Urothelium cell line (cell line): Measurements from ENCODE around the gene DIAPH3.
"Not testable (repeated sequence)": the region's sequence is repeated elsewhere in the genome, so short reads cannot be mapped to it uniquely, and the experiment has no call there.

Experiments used
- DNase-seq: peaks from one replicate; pipeline ENCODE4 v3.0.0; 2011; ENCODE audit warnings: low spot score, mixed read lengths
- FAIRE-seq: peaks from 2 replicates; lab custom pipeline; 2011; peaks lifted over from hg19 to GRCh38; lab: Jason Lieb, UNC

The DIAPH3 gene, protein sequence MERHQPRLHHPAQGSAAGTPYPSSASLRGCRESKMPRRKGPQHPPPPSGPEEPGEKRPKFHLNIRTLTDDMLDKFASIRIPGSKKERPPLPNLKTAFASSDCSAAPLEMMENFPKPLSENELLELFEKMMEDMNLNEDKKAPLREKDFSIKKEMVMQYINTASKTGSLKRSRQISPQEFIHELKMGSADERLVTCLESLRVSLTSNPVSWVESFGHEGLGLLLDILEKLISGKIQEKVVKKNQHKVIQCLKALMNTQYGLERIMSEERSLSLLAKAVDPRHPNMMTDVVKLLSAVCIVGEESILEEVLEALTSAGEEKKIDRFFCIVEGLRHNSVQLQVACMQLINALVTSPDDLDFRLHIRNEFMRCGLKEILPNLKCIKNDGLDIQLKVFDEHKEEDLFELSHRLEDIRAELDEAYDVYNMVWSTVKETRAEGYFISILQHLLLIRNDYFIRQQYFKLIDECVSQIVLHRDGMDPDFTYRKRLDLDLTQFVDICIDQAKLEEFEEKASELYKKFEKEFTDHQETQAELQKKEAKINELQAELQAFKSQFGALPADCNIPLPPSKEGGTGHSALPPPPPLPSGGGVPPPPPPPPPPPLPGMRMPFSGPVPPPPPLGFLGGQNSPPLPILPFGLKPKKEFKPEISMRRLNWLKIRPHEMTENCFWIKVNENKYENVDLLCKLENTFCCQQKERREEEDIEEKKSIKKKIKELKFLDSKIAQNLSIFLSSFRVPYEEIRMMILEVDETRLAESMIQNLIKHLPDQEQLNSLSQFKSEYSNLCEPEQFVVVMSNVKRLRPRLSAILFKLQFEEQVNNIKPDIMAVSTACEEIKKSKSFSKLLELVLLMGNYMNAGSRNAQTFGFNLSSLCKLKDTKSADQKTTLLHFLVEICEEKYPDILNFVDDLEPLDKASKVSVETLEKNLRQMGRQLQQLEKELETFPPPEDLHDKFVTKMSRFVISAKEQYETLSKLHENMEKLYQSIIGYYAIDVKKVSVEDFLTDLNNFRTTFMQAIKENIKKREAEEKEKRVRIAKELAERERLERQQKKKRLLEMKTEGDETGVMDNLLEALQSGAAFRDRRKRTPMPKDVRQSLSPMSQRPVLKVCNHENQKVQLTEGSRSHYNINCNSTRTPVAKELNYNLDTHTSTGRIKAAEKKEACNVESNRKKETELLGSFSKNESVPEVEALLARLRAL

GRCh38 chr13:60163478-60164233 is at the start of gene DIAPH3:
Gene DIAPH3 (minus strand): TSS chr13:60163928. CDS start chr13:60163766, 162 bp downstream.
- DNase-seq = peak; percentile 93
- FAIRE-seq = no peak

DNA sequence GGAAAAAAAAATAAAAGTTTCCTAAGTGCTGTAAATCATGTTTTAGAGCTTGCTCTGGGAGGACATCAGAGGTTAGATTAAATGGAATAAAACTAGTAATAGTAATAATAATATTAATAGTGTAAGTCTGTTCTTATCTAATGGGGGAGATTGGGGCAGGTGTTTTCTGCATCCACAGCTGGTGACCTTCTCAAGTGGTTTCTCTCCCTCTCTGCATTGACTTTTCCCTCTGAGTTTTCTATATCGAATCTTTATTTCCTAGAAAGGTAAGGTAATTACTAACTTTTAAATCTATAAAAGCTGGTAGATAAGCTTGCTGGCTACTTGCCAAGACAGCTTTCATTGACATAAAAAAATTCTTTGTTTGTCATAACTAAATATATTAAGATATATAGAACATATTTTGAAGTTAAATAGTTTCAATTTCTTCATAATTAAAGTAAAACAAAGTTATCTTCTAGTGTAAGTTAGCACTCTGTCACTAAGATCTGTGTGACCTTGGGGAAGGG is 49.6 kb upstream of the DIAPH3 start:
- FAIRE-seq = no peak
- DNase-seq = no peak

GRCh38 chr13:60211548-60211947 is 47.8 kb upstream of the DIAPH3 start:
- FAIRE-seq = no peak

GRCh38 chr13:60210510-60211330 is 47.0 kb upstream of the DIAPH3 start:
- FAIRE-seq (no peak), DNase-seq (no peak)

More at GRCh38 chr13:60211548-60211947, 47.8 kb upstream of the DIAPH3 start:
- DNase-seq = no peak

- DNase-seq, FAIRE-seq: not testable (repeated sequence)
These were observed 41.8 kb upstream of the DIAPH3 start for GRCh38 chr13:60205499-60205898.

GRCh38 chr13:60201286-60201685 is 37.6 kb upstream of the DIAPH3 start:
- DNase-seq (no peak), FAIRE-seq (no peak)

GRCh38 chr13:60195893-60196292 is 32.2 kb upstream of the DIAPH3 start:
- not testable (repeated sequence) for FAIRE-seq, DNase-seq

- FAIRE-seq = no peak
- DNase-seq = no peak
These were observed 19.2 kb upstream of the DIAPH3 start for GRCh38 chr13:60182907-60183306.

GRCh38 chr13:60178327-60178726 is 14.6 kb upstream of the DIAPH3 start:
- DNase-seq = no peak
- no peak for FAIRE-seq

DNA sequence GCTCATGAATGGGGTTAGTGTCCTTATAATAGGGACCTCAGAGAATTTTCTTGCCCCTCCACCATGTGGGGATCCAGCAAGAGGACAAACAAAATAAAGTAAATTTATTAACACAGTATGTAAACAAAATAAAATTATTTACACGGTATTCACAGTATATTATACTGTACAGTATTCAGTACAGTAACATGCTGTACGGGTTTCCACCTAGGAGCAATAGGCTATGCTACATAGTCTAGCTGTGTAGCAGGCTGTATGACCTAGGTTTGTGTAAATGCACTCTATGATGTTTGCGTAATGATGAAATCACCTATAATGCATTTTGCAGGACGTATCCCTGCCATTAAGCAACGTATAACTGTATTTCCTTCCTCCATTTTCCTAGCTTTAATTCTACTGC is 11.8 kb upstream of the DIAPH3 start:
- DNase-seq (no peak), FAIRE-seq (no peak)

GRCh38 chr13:60174113-60174512 is 10.4 kb upstream of the DIAPH3 start:
- FAIRE-seq = no peak

GRCh38 chr13:60172111-60172510 is 8.4 kb upstream of the DIAPH3 start:
- DNase-seq (no peak), FAIRE-seq (no peak)

More at GRCh38 chr13:60174113-60174512, 10.4 kb upstream of the DIAPH3 start:
- DNase-seq = no peak

GRCh38 chr13:60170414-60170813 is 6.7 kb upstream of the DIAPH3 start:
- FAIRE-seq (no peak), DNase-seq (no peak)

- DNase-seq = no peak
- no peak for FAIRE-seq
These were observed 5.7 kb upstream of the DIAPH3 start for GRCh38 chr13:60169239-60170031.

DNA sequence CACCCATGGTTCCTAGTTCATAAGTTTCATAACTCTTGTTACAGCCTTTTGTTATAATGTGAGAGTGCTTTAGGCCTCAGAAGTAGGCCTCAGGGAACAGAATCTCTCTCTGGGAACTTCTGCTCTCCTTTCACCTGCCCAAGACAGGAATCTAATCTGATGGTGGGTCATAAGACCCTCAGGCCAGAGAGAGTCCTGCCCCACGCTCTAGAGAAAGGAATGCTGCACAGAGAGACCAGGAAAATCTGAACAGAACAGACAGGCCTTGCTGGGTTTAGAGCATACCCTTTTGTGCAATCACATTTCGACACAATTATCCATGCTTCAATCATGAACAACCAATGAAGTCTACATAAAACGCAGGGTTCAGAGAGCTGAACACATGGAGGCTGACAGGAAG is 3.4 kb upstream of the DIAPH3 start:
- FAIRE-seq (no peak), DNase-seq (no peak)

DNA sequence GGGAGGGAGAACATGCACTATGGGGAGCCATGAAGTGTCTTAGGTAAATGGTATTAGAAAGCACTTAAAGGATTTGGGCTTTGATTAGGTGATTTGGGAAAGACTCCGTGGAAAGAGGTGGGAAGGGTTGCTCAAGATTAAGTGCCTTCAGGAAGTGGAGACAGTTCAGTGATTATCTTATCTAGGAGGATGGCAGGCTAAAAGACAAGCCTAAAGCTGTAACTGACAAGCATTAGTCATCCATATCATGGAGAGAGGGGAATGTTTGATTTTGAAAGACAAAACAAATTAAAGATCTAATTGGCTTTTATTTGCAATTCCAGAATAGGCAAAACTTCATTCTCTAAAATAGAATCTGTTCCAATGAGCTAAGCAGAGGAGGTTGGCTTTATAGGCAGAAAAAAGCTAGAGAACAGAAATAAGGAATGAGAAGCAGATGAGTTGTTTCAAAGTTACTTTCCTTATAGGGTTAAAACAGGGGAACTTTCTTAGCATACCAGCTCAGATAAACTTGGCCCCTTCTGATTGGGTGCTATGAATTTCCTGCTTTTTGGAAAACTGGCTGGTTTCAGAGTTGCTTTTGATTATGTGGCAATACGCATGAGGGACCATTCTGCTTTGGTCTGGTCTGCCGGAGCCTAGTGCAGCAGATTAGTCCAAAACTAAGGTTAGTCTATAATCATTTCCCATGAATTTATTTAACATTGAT is 1.8 kb upstream of the DIAPH3 start:
- no peak for FAIRE-seq
- DNase-seq = no peak

GRCh38 chr13:60164234-60164889 is 634 bp upstream of the DIAPH3 start:
- no peak for FAIRE-seq
- no peak for DNase-seq
